ENCODE data around the gene ING5. TPM values are rescaled to one million over a fixed set of nuclear protein-coding genes. Genes with fewer than 3 reads are reported as not detected.

ING5 gene
- polyA plus RNA-seq, 1 experiment, result 27.0 TPM

- ChIA-PET POLR2A (no interaction called here), CTCF (no interaction called here)
- no peak for DNase-seq (ENCODE audit: low read depth)
- no peak for TF ChIP-seq CTCF (IDR thresholded peaks at IDR 0.05; ENCODE audit: insufficient read depth, low read depth, low read length)
- no peaks in the 10 kb centered on the region for H3K27me3 ChIP-seq (ENCODE audit: control insufficient read depth, insufficient read depth, low read length)
- peaks cover 12% of the 10 kb centered on the region for H3K36me3 ChIP-seq (ENCODE audit: control insufficient read depth, insufficient read depth, low read length)
- no peak overlapping the region for H3K4me3 ChIP-seq (ENCODE audit: low read depth, low read length)
Observed at GRCh38 chr2:241750076-241750840, 48.4 kb downstream of the ING5 start.

GRCh38 chr2:241751152-241751551, 49.3 kb downstream of the ING5 start:
- POLR2A ChIA-PET, result no interaction called here
- H3K36me3 ChIP-seq (ENCODE audit: control insufficient read depth, insufficient read depth, low read length), result peaks cover 17% of the 10 kb centered on the region
- DNase-seq (ENCODE audit: low read depth), result no peak
- no peak for TF ChIP-seq CTCF (IDR thresholded peaks at IDR 0.05; ENCODE audit: insufficient read depth, low read depth, low read length)
- H3K27me3 ChIP-seq (ENCODE audit: control insufficient read depth, insufficient read depth, low read length), result no peaks in the 10 kb centered on the region
- CTCF ChIA-PET, result no interaction called here
- no peak overlapping the region for H3K4me3 ChIP-seq (ENCODE audit: low read depth, low read length)

DNA sequence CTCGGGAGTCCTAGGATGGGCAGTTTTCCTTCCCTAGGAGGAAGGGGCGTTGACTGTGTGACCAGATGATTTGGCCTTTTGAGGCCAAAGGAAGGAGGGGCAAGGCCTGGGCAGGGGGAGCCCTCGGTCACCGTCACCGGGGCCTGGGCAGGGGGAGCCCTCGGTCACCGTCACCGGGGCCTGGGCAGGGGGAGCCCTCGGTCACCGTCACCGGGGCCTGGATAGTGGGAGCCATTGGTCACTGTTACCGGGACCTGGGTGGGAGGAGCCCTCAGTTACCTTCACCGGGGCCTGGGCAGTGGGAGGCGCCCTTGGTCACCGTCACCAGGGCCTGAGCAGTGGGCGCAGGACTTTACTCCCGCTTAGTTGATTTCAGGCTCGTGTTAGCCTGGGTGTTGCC, 49.9 kb downstream of the ING5 start:
- peaks cover 17% of the 10 kb centered on the region for H3K36me3 ChIP-seq (ENCODE audit: control insufficient read depth, insufficient read depth, low read length)
- no peak for TF ChIP-seq CTCF (IDR thresholded peaks at IDR 0.05; ENCODE audit: insufficient read depth, low read depth, low read length)
- no peak overlapping the region for H3K4me3 ChIP-seq (ENCODE audit: low read depth, low read length)
- CTCF ChIA-PET, result no interaction called here
- POLR2A ChIA-PET, result no interaction called here
- no peaks in the 10 kb centered on the region for H3K27me3 ChIP-seq (ENCODE audit: control insufficient read depth, insufficient read depth, low read length)
- no peak for DNase-seq (ENCODE audit: low read depth)

DNA sequence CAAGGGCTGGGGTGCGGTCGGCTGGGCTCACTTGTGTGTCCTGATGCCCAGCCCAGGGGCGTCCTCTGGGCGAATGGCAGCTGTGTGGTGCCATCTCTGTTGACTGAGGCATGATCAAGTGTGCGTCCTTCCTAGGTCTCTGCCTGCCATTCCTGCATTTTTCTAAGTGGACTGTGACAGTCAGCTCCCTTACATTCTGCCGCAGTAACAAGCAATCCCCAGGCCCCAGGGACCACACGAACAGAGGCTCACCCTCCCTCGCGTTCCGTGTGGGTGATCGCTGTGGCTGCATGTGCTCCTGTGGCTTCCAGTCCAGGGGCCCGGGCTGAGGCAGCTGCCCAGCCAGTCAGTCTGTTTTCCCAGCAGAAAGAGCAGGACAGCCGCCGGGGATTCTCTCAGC, 50.4 kb downstream of the ING5 start:
- Histone ChIP-seq H3K27me3 (ENCODE audit: control insufficient read depth, insufficient read depth, low read length) (no peaks in the 10 kb centered on the region), H3K36me3 (ENCODE audit: control insufficient read depth, insufficient read depth, low read length) (peaks cover 18% of the 10 kb centered on the region), H3K4me3 (ENCODE audit: low read depth, low read length) (no peak overlapping the region)
- ChIA-PET CTCF (no interaction called here), POLR2A (no interaction called here)
- no peak for TF ChIP-seq CTCF (IDR thresholded peaks at IDR 0.05; ENCODE audit: insufficient read depth, low read depth, low read length)
- DNase-seq (ENCODE audit: low read depth), result no peak

- TF ChIP-seq CTCF (IDR thresholded peaks at IDR 0.05; ENCODE audit: insufficient read depth, low read depth, low read length), result no peak
- CTCF ChIA-PET, result no interaction called here
- H3K27me3 ChIP-seq (ENCODE audit: control insufficient read depth, insufficient read depth, low read length), result no peaks in the 10 kb centered on the region
- POLR2A ChIA-PET, result no interaction called here
- DNase-seq (ENCODE audit: low read depth), result no peak
- no peak overlapping the region for H3K4me3 ChIP-seq (ENCODE audit: low read depth, low read length)
- peaks cover 18% of the 10 kb centered on the region for H3K36me3 ChIP-seq (ENCODE audit: control insufficient read depth, insufficient read depth, low read length)
Observed at GRCh38 chr2:241752689-241753276, 50.9 kb downstream of the ING5 start.

Measured in BJ (cell line).